Keratinocyte (primary cell): ENCODE results near the gene CACNG4.

ENCODE experiments used
- EZH2 ChIP-seq: IDR thresholded peaks from one replicate; pipeline ENCODE4 v1.6.1; 2012; ENCODE audit warnings: inconsistent platforms, mild to moderate bottlenecking, low read length, moderate library complexity
- TF ChIP-seq, protein P1 (sequence below), 3 experiments: IDR thresholded peaks in 1 of 3; conservative IDR thresholded peaks in 1 of 3; optimal IDR thresholded peaks in 1 of 3; 2 replicates in 2 of 3; 3 replicates in 1 of 3; pipeline versions ENCODE3 to v1.5.1; 2011; ENCODE audit warnings: low read length in 3 of 3, mild to moderate bottlenecking in 3 of 3, moderate library complexity in 2 of 3, control low read depth in 1 of 3, inconsistent platforms in 1 of 3; ENCODE audit not compliant: insufficient read depth in 2 of 3; ENCODE audit errors: extremely low read depth in 1 of 3

DNA sequence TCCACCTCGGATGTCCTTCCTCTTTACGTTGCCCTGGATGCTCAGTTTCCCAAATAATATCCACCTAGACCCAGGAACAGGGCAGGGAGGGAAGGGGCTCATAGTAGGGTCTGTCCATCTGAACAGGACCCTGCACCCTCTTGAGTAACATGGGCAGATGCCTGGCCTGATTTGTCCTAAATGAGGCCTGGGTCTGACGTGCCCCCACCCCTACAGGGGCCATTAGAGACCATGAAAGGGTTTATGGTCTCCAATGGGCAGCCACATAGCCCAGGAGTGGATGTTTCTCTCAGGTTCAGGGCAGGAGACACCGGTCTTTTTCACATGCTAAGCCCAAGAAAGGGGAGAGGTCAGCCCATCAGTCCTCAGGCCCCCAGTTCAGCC, 86.6 kb downstream of the CACNG4 start:
- TF ChIP-seq, protein P1, sequence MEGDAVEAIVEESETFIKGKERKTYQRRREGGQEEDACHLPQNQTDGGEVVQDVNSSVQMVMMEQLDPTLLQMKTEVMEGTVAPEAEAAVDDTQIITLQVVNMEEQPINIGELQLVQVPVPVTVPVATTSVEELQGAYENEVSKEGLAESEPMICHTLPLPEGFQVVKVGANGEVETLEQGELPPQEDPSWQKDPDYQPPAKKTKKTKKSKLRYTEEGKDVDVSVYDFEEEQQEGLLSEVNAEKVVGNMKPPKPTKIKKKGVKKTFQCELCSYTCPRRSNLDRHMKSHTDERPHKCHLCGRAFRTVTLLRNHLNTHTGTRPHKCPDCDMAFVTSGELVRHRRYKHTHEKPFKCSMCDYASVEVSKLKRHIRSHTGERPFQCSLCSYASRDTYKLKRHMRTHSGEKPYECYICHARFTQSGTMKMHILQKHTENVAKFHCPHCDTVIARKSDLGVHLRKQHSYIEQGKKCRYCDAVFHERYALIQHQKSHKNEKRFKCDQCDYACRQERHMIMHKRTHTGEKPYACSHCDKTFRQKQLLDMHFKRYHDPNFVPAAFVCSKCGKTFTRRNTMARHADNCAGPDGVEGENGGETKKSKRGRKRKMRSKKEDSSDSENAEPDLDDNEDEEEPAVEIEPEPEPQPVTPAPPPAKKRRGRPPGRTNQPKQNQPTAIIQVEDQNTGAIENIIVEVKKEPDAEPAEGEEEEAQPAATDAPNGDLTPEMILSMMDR (optimal IDR thresholded peaks at IDR 0.05 in 1 of 3, IDR thresholded peaks at IDR 0.05 in 1 of 3, conservative IDR thresholded peaks at IDR 0.05 in 1 of 3; ENCODE audit: extremely low read depth in 1 of 3, insufficient read depth in 2 of 3, low read length in 3 of 3), result no peak
- no peak for TF ChIP-seq EZH2
